Dedifferentiated amniotic fluid mesenchymal stem cell (primary cell): ENCODE results near the gene MDM4.
"Not testable (repeated sequence)": the region's sequence is repeated elsewhere in the genome, so short reads cannot be mapped to it uniquely, and the experiment has no call there.

Experiments
- DNase-seq: peaks from one replicate; pipeline ENCODE4 v3.0.0-alpha.2; 2016; ENCODE audit errors: extremely low spot score

Gene MDM4

GRCh38 chr1:204514828-204515227, 1.4 kb upstream of the MDM4 start:
- DNase-seq, result no peak

DNA sequence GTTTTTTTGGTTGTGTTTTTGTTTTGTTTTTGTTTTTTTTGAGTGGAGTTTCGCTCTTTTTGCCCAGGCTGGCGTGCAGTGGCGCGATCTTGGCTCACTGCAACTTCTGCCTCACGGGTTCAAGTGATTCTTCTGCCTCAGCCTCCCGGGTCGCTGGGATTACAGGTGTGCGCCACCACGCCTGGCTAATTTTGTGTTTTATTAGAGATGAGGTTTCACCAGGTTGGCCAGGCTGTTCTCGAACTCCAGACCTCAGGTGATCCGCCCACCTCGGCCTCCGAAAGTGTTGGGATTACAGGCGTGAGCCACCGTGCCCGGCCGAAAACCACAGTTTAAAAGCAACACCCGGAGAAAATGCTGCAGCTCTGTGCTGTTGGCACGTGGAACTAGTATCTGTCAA, 1.2 kb downstream of the MDM4 start:
- not testable (repeated sequence) for DNase-seq

- DNase-seq, result no peak
These were observed 4.9 kb downstream of the MDM4 start for GRCh38 chr1:204520834-204521709.

GRCh38 chr1:204521941-204522521, 5.8 kb downstream of the MDM4 start:
- not testable (repeated sequence) for DNase-seq

DNA sequence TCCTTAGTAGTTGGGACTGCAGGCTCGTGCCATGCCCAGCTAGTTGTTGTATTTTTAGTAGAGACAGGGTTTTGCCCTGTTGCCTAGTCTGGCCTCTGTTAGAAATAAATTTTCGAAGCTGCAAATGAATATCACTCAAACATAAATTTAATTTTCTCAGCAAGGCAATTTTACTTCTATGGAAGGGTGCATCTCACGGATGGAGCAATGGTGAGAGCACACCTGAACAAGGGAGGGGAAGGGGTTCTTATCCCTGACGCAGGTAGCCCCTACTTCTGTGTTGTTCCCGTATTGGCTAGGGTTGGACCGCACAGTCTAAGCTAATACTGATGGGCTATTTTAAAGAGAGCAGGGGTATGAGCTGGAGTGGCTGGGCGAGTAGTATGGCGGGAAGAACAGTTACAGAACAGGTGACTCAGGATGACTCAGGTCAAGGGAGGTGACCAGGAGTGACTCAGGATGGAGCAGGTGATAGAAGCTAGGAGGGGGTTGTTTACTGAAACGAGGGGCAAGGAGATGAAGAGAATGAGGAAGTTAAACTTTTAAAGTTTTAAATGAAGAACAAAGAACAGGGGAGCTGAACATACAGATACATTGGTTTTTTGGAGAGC, 7.5 kb downstream of the MDM4 start:
- no peak for DNase-seq

DNA sequence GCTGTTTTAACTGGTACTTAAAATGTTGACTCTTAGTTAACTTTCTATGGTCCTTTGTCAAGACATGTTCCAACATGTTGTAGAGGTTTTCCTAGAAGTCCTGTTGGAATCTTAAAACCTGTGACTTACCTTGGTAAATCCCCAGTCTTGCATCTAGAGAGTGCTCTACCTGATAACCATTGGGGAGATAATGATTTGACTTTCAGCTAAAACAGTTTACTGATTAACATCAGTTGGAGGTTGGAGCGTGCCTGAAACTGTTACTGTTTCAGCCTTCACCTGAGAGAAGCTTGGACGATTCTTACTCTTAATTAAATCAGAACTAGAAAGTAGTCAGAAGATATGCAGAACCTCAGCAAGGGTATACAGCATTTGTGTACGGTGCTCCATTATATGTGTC, 8.8 kb downstream of the MDM4 start:
- DNase-seq, result no peak

GRCh38 chr1:204528241-204528640, 12.0 kb downstream of the MDM4 start:
- no peak for DNase-seq

DNA sequence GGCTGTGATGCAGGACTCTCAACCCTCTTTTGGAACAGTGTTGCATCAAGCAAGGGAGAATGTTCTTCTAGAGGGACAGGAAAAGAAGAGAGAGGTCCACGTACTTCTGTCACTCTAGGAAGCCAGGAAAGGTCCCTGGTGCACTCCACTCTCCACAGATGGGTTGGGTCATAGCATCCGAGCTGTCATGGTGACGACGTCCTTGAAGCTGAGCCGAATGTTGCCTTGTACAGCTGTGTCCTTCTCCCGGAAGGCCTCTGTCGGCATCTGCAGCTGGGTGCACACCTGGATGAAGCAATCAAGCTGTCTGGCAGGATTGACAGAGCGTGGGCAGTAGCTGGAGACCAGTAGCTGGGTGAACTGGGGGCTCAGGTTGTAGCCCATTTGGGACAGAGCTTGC, 12.5 kb downstream of the MDM4 start:
- DNase-seq, result no peak

DNA sequence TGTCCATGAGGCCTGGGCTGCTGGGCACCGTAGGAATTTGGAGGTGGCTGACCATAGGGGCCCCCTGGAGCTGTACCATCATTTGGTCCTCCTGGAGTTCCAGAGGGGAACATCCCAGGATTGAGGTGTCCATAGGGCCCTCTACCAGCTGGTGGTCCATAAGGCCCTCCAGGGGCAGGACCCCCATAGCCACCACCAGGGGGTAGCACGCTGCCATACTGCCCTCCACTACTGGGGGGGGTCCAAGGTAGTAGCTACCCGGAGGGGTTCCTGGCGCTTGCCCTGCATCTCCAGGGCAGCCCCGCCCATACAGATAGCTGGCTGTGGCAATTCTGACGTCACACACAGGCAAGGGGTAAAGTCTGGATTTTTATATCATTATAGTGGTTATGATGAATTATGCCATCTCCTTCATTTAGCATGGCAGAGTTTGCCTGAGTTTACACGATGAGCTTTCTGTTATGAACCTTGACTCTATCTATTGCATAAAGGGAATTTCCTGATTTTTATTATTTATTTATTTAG, 13.2 kb downstream of the MDM4 start:
- no peak for DNase-seq

DNA sequence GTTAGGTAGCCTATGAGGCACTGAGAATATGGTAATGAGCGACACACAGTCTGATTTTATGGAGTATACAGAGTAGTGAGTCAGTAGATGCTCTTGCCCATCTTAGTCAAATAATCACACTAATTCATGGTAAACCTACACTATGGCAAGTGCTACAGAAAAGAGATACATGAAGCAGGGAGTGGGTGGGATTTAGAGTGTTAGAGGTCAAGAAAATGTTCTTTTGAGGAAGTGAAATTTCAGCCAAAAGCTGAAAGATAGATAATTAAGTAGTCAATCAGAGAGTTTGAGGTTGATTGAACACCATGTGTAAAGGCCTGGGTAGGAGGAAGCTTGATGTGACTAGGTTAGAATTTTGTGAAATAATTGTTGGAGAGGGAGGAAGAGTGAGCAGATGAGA, 14.7 kb downstream of the MDM4 start:
- no peak for DNase-seq

DNA sequence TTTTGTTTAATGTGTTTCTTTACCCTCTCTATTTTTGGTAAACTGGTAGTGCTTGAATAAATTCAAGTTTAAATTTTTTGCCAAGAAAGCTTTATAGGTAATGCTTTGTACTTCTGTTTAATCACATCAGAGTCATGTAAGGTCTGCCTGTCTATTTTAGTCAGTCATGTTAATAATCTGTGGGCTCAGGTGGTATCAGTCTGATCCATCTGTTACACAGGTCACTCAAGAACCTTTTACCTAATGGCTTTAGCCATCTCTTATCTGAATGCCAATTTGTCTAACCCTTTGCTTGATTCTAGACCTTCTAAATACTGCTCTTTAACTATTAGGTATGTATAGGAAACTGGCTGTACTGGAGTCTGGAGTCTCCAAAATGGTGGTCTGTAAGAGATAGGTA, 16.6 kb downstream of the MDM4 start:
- no peak for DNase-seq

DNA sequence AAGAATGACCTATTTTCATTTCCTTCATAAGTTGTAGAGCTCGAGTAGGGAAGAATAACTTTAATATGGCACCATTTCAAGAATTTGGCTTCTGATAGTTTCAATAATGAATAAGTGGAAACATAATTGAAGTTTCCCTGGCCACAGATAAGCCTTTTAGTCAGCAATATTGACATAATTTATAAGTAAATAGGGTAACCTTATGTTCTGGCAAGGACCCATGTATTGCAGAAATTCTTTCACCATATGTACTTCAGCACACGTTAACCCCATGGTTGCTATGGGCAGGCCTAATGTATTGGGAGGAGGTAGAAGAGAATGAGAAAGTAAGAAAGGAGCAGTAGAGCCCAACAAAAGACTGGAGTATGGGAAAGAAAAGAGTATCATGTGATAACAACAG, 25.4 kb downstream of the MDM4 start:
- DNase-seq, result no peak

GRCh38 chr1:204544321-204544720, 28.1 kb downstream of the MDM4 start:
- no peak for DNase-seq

GRCh38 chr1:204545202-204545601, 29.0 kb downstream of the MDM4 start:
- DNase-seq, result no peak

DNA sequence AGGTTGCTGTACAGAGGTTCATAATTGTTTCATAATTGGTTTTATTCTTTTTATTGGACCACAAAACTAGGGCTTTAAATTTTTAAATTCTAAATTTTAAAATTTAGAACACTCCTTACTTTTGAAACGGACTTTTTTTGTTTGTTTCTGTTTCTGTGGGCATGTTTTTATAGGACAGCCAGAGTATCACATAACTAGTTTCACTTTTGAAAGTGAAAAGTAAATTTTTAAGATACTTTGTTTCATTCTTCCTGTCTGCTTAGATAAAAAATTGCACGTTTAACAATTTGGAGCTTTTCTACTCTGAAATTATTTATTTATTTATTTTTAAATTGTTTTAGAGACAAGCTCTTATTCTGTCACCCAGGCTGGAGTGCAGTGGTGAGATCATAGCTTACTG, 29.7 kb downstream of the MDM4 start:
- peak; percentile 21 for DNase-seq

- DNase-seq, result no peak
These were observed 32.1 kb downstream of the MDM4 start for GRCh38 chr1:204548265-204548664.

- no peak for DNase-seq
These were observed 33.1 kb downstream of the MDM4 start for GRCh38 chr1:204549313-204549712.

DNA sequence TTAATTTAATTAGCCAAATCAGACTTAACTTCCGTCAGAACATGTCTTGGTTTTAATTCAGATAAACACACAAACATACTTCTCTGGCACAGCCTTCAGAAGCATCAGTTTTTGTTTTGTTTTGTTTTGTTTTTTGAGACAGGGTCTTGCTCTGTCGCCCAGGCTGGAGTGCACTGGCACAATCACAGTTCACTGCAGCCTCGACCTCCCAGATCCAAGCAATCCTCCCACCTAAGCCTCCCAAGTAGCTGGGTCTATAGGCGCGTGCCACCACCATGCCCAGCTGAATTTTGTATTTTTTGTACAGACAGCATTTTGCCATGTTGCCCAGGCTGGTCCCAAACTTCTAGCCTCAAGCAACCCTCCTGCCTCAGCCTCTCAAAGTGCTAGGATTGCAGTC, 34.7 kb downstream of the MDM4 start:
- no peak for DNase-seq

DNA sequence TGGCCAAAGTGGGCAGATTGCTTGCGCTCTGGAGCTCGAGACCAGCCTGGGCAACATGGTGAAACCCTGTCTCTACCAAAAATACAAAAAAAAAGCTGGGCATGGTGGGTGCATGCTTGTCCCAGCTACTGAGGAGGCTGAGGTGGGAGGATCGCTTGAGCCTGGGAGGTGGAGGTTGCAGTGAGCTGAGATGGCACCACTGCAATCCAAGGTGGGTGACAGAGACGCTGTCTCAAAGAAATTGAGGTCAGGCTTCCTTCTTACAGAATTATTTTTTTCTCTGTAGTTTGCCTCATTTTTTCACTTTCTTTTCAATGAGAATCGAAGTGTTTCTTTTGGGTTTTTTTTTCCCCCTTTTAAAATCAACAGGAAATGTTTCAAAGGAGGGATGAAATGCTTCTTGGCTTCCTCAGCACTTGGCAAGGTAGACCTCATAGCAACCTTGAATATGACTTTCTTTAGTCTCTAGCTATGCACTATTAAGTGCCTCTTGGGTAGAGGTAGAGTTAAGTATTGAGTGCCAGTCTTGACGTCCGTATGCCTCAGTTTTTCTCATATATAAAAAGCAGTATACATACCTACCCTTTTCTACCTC, 40.3 kb downstream of the MDM4 start:
- no peak for DNase-seq

- DNase-seq, result no peak
These were observed 42.3 kb downstream of the MDM4 start for GRCh38 chr1:204558467-204558866.

DNA sequence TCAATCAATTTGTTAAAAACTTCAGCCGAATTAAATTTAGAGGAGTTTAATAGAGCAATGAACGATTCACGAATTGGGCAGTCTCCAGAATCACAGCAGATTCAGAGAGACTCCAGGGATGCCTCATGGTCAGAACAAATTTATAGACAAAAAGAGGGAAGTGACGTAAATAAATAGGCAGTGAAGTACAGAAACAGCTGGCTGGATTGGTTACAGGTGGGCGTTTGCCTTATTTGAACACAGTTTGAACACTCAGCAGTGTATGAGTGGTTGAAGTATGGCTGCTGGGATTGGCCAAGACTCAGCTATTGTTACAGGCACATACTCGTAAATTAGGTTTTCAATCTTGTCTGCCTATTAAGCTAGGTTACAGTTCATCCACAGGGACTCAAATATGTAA, 43.8 kb downstream of the MDM4 start:
- DNase-seq, result not testable (repeated sequence)

DNA sequence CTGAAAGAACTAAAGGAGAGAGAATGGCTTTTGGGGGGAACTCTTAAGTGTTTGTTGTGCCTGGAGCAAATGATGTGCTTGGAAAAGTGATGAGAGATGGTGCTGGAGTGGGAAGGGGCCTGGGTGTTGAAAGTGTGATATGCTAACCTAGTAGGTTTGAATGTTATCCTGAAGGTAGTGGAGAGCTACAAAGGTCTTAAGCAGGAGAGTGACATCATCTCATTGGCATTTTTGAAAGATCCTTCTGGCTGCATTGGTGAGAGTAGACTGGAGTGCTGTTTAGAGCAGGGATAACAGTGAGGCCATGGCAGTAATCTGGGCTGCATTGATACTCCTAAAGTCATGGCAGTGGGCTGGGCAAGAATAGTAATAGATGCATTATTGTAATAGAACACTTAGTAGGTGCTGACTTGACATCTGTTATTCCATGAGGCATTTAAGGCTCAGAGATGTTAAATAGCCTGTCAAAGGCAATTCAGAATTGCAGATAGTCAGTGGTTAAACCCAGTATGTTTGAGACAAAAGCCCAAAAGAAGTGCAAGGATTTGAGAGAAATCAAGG, 44.5 kb downstream of the MDM4 start:
- no peak for DNase-seq
